IMR-90 (cell line): ENCODE results near the gene GNA15. TPM values are rescaled to one million over a fixed set of nuclear protein-coding genes. Genes with fewer than 3 reads are reported as not detected.

Experiments used
- ATAC-seq: fragments of 200-7000 bp; cut with Tn5 transposase; 2 replicates; pipeline ENCODE4 v1.9.1; 2020; ENCODE audit warnings: low read depth, mild to moderate bottlenecking, moderate library complexity
- BruUV-seq: library from RNA; stranded (reverse); fragments of 400-500 nt; replicated peaks from 2 replicates; lab custom pipeline; 2021; lab: Mats Ljungman, UMichigan
- CTCF ChIA-PET: fragments of 300-600 bp; formaldehyde crosslinking; extraction: SDS; loops from one replicate; lab custom pipeline; 2021; ENCODE audit warnings: antibody characterized with exemption; lab: Yijun Ruan, JAX
- POLR2A ChIA-PET: fragments of 300-600 bp; sonication (Branson Sonifier 250); formaldehyde crosslinking; loops from one replicate; lab custom pipeline; 2022; ENCODE audit warnings: antibody characterized with exemption; ENCODE audit not compliant: unreplicated experiment; lab: Charles Lee
- DNase-seq: peaks from one replicate; pipeline ENCODE4 v3.0.0; 2013
- H2AFZ ChIP-seq: replicated peaks from 2 replicates; pipeline ENCODE3; 2013; ENCODE audit warnings: low read length, mild to moderate bottlenecking; ENCODE audit not compliant: poor library complexity
- H2AK5ac ChIP-seq: 2 replicates; pipeline ENCODE4 v1.6.1; 2013; ENCODE audit warnings: low read depth, low read length, inconsistent platforms
- H2AK9ac ChIP-seq: replicated peaks from 2 replicates; pipeline ENCODE3; 2013; ENCODE audit warnings: mild to moderate bottlenecking, low read depth, low read length, moderate library complexity; ENCODE audit not compliant: poor library complexity
- H2BK120ac ChIP-seq: 2 replicates; pipeline ENCODE4 v1.6.1; 2013; ENCODE audit warnings: low read depth, low read length, inconsistent platforms
- H2BK15ac ChIP-seq: 3 replicates; pipeline ENCODE4 v1.6.1; 2013; ENCODE audit warnings: low read depth, low read length, inconsistent platforms
- H2BK20ac ChIP-seq: 2 replicates; pipeline ENCODE4 v1.6.1; 2013; ENCODE audit warnings: low read depth, mild to moderate bottlenecking, inconsistent platforms, low read length, moderate library complexity
- H2BK5ac ChIP-seq: 2 replicates; pipeline ENCODE4 v1.6.1; 2013; ENCODE audit warnings: mild to moderate bottlenecking, low read depth, low read length, inconsistent platforms; ENCODE audit not compliant: poor library complexity, severe bottlenecking
- H3K14ac ChIP-seq: replicated peaks from 2 replicates; pipeline ENCODE4 v1.6.1; 2013; ENCODE audit warnings: low read depth, low read length, inconsistent platforms
- H3K18ac ChIP-seq: 2 replicates; pipeline ENCODE4 v1.6.1; 2013; ENCODE audit warnings: low read depth, low read length, control low read depth
- H3K23ac ChIP-seq: 2 replicates; pipeline ENCODE4 v1.6.1; 2013; ENCODE audit warnings: low read depth, low read length, inconsistent platforms
- H3K27ac ChIP-seq: 2 replicates; pipeline ENCODE4 v1.5.1; 2013; ENCODE audit warnings: mild to moderate bottlenecking, control low read depth, low read length; ENCODE audit not compliant: insufficient read depth
- H3K27me3 ChIP-seq: 2 replicates; pipeline ENCODE4 v1.6.1; 2013; ENCODE audit warnings: low read length; ENCODE audit not compliant: control insufficient read depth, insufficient read depth
- H3K36me3 ChIP-seq: 2 replicates; pipeline ENCODE4 v1.6.1; 2013; ENCODE audit warnings: low read length, mixed read lengths; ENCODE audit not compliant: control insufficient read depth, insufficient read depth
- H3K4ac ChIP-seq: 2 replicates; pipeline ENCODE4 v1.6.1; 2013; ENCODE audit warnings: low read depth, low read length, inconsistent platforms
- H3K4me1 ChIP-seq: 2 replicates; pipeline ENCODE4 v1.6.1; 2013; ENCODE audit warnings: low read length, mixed read lengths; ENCODE audit not compliant: control insufficient read depth, insufficient read depth
- H3K4me2 ChIP-seq: 2 replicates; pipeline ENCODE4 v1.6.1; 2013; ENCODE audit warnings: low read depth, mild to moderate bottlenecking, control low read depth, low read length, moderate library complexity
- H3K4me3 ChIP-seq: 2 replicates; pipeline ENCODE4 v1.5.1; 2013; ENCODE audit warnings: low read depth, mild to moderate bottlenecking, control low read depth, low read length, moderate library complexity; ENCODE audit not compliant: insufficient read depth
- H3K56ac ChIP-seq: 2 replicates; pipeline ENCODE4 v1.6.1; 2013; ENCODE audit warnings: low read length, inconsistent platforms; ENCODE audit not compliant: insufficient read depth; ENCODE audit errors: extremely low read depth
- H3K79me1 ChIP-seq, 2 experiments: 2 replicates each; pipeline ENCODE4 v1.6.1; 2013; ENCODE audit warnings: low read length in 2 of 2, inconsistent platforms in 1 of 2, low read depth in 1 of 2
- H3K9ac ChIP-seq: 2 replicates; pipeline ENCODE4 v1.6.1; 2013; ENCODE audit warnings: low read depth, low read length, control low read depth
- H3K9me1 ChIP-seq: 2 replicates; pipeline ENCODE4 v1.6.1; 2013; ENCODE audit warnings: low read length, inconsistent platforms; ENCODE audit not compliant: insufficient read depth
- H3K9me3 ChIP-seq: 2 replicates; pipeline ENCODE4 v1.6.1; 2013; ENCODE audit warnings: low read length; ENCODE audit not compliant: control insufficient read depth, insufficient read depth
- H4K20me1 ChIP-seq: 2 replicates; pipeline ENCODE4 v1.6.1; 2013; ENCODE audit warnings: low read length, inconsistent platforms; ENCODE audit not compliant: insufficient read depth
- H4K5ac ChIP-seq: 2 replicates; pipeline ENCODE4 v1.6.1; 2013; ENCODE audit warnings: mild to moderate bottlenecking, low read depth, low read length, control low read depth
- H4K8ac ChIP-seq, 2 experiments: 2 replicates each; pipeline ENCODE4 v1.6.1; 2013; ENCODE audit warnings: low read depth in 2 of 2, low read length in 2 of 2, control low read depth in 1 of 2, inconsistent platforms in 1 of 2
- H4K91ac ChIP-seq: 2 replicates; pipeline ENCODE4 v1.6.1; 2013; ENCODE audit warnings: low read depth, low read length, inconsistent platforms; ENCODE audit not compliant: insufficient read depth
- BHLHE40 ChIP-seq: fragments of 150-350 bp; IDR thresholded peaks from 2 replicates; pipeline ENCODE4 v1.6.1; 2016; ENCODE audit warnings: mild to moderate bottlenecking, low read depth, low read length
- CEBPB ChIP-seq: IDR thresholded peaks from 2 replicates; pipeline ENCODE4 v1.6.1; 2012; ENCODE audit warnings: low read depth, low read length, improper control_type of control experiment
- CHD1 ChIP-seq: IDR thresholded peaks from 2 replicates; pipeline ENCODE4 v1.6.1; 2012; ENCODE audit warnings: low read depth, low read length, improper control_type of control experiment
- CTCF ChIP-seq: conservative IDR thresholded peaks from 2 replicates; pipeline ENCODE4 v1.5.1; 2012; ENCODE audit warnings: mild to moderate bottlenecking, low read depth, low read length, improper control_type of control experiment
- ELK1 ChIP-seq: fragments of 150-350 bp; IDR thresholded peaks from 2 replicates; pipeline ENCODE4 v1.6.1; 2016; ENCODE audit warnings: low read depth, mild to moderate bottlenecking, low read length, moderate library complexity, borderline replicate concordance
- FOS ChIP-seq: fragments of 150-350 bp; IDR thresholded peaks from 2 replicates; pipeline ENCODE4 v1.6.1; 2016; ENCODE audit warnings: low read depth, low read length
- MAFK ChIP-seq: IDR thresholded peaks from 2 replicates; pipeline ENCODE4 v1.6.1; 2012; ENCODE audit warnings: low read depth, low read length, improper control_type of control experiment
- MAZ ChIP-seq: IDR thresholded peaks from 2 replicates; pipeline ENCODE4 v1.6.1; 2012; ENCODE audit warnings: low read depth, mild to moderate bottlenecking, low read length, improper control_type of control experiment, moderate library complexity, borderline replicate concordance
- MXI1 ChIP-seq: IDR thresholded peaks from 2 replicates; pipeline ENCODE4 v1.6.1; 2012; ENCODE audit warnings: low read depth, mild to moderate bottlenecking, low read length, moderate library complexity, borderline replicate concordance
- NFE2L2 ChIP-seq: fragments of 150-350 bp; IDR thresholded peaks from 2 replicates; pipeline ENCODE4 v1.6.1; 2016; ENCODE audit warnings: low read depth, mild to moderate bottlenecking, low read length
- POLR2A ChIP-seq: IDR thresholded peaks from 2 replicates; pipeline ENCODE4 v1.6.1; 2012; ENCODE audit warnings: mild to moderate bottlenecking, low read depth, low read length
- RAD21 ChIP-seq: IDR thresholded peaks from 2 replicates; pipeline ENCODE4 v1.6.1; 2012; ENCODE audit warnings: low read length, improper control_type of control experiment
- RCOR1 ChIP-seq: IDR thresholded peaks from 2 replicates; pipeline ENCODE4 v1.6.1; 2012; ENCODE audit warnings: mild to moderate bottlenecking, low read length, improper control_type of control experiment; ENCODE audit not compliant: insufficient replicate concordance
- RFX5 ChIP-seq: IDR thresholded peaks from 2 replicates; pipeline ENCODE4 v1.8.0; 2012; ENCODE audit warnings: low read depth, mild to moderate bottlenecking, low read length, moderate library complexity
- SMC3 ChIP-seq: fragments of 150-350 bp; IDR thresholded peaks from 2 replicates; pipeline ENCODE4 v1.6.1; 2016; ENCODE audit warnings: low read depth, mild to moderate bottlenecking, antibody characterized with exemption, low read length, moderate library complexity
- USF2 ChIP-seq: fragments of 150-350 bp; IDR thresholded peaks from 2 replicates; pipeline ENCODE4 v1.6.1; 2017; ENCODE audit warnings: mild to moderate bottlenecking, antibody characterized with exemption, low read length, low read depth
- WGBS, 2 experiments: methylation state at CpG; one replicate each; pipeline versions ENCODE4 v1.1.5 to v1.1.7; 2013; ENCODE audit warnings: missing lambda C conversion rate in 2 of 2; ENCODE audit not compliant: insufficient read length in 1 of 2; ENCODE audit errors: extremely low coverage in 2 of 2; 5-methylcytosine and 5-hydroxymethylcytosine counted together
- dilution Hi-C: fragments of 300-500 bp; cut with HindIII; formaldehyde crosslinking; loops from one replicate; pipeline ENCODE4 v1.14.3; 2018; ENCODE audit warnings: low sequenced_read_pairs; ENCODE audit not compliant: unreplicated experiment
- in situ Hi-C: fragments of 300-500 bp; cut with MboI; formaldehyde crosslinking; loops from 3 replicates; pipeline ENCODE4 v1.14.3; 2019; ENCODE audit warnings: low sequenced_read_pairs, inconsistent platforms, mixed read lengths
- intact Hi-C: fragments of 100-400 bp; cut with micrococcal nuclease; formaldehyde crosslinking; loops from 2 replicates; pipeline ENCODE4 v1.10.0; 2022
- polyA plus RNA-seq, 3 experiments: library from polyadenylated mRNA; depleted of rRNA; stranded (reverse); fragments of >200 nt; gene quantifications; 2 replicates each; pipeline ENCODE4 v1.2.3, GENCODE V29; 2012; ENCODE audit warnings: low replicate concordance in 1 of 3
- total RNA-seq: library from RNA; depleted of rRNA; stranded (reverse); fragments of >200 nt; gene quantifications from 2 replicates; pipeline ENCODE4 v1.2.3, GENCODE V29; 2012

GNA15 gene
- total and polyA plus RNA-seq, 2 of the 4 experiments (the other 2 are of a cell fraction) = 0.18 TPM; not detected in 1

GRCh38 chr19:3124630-3125029, 11.2 kb upstream of the GNA15 start:
- Histone ChIP-seq H3K23ac (no peak overlapping the region), H3K18ac (no peak overlapping the region), H4K8ac (no peak overlapping the region), H4K5ac (no peak overlapping the region), H4K20me1 (peaks cover 2% of the 10 kb centered on the region), H3K9me3 (no peaks in the 10 kb centered on the region), H2BK15ac (no peak overlapping the region), H3K36me3 (peaks cover 7% of the 10 kb centered on the region), H3K14ac (no peak overlapping the region), H3K56ac (no peak overlapping the region), H3K27ac (no peak overlapping the region), H3K4me1 (no peaks in the 10 kb centered on the region), H2AK9ac (no peak overlapping the region), H3K4ac (no peak overlapping the region), H3K9ac (no peak overlapping the region), H2BK5ac (no peak overlapping the region), H3K27me3 (no peaks in the 10 kb centered on the region), H2AFZ (no peak overlapping the region), H3K79me1 (no peaks in the 10 kb centered on the region), H2BK120ac (no peak overlapping the region), H3K9me1 (no peaks in the 10 kb centered on the region), H3K4me3 (no peak overlapping the region), H2AK5ac (no peak overlapping the region), H3K4me2 (no peak overlapping the region), H4K91ac (no peak overlapping the region), H2BK20ac (no peak overlapping the region)
- dilution Hi-C loops (no loop called here), in situ Hi-C loops (no loop called here), intact Hi-C loops (no loop called here)
- no peak for DNase-seq
- TF ChIP-seq SMC3 (no peak), RAD21 (no peak), MAZ (no peak), NFE2L2 (no peak), CEBPB (no peak), USF2 (no peak), CHD1 (no peak), BHLHE40 (no peak), POLR2A (no peak), RCOR1 (no peak), FOS (no peak), ELK1 (no peak), MXI1 (no peak), RFX5 (no peak), CTCF (no peak), MAFK (no peak)
- ChIA-PET CTCF (no interaction called here), POLR2A (no interaction called here)
- no TSS peak for BruUV-seq
- WGBS, 2 experiments = 78% methylated on average over 10 of the region's 16 CpGs; no CpG with 5 or more reads in 1 of the 2 experiments
- ATAC-seq = no peak
